Measurements from ENCODE around the gene NME7. TPM values are rescaled to one million over a fixed set of nuclear protein-coding genes. Genes with fewer than 3 reads are reported as not detected.
"Not testable (repeated sequence)": the region's sequence is repeated elsewhere in the genome, so short reads cannot be mapped to it uniquely, and the experiment has no call there.

Gene NME7
- total RNA-seq, 1 experiment from 2014 or later, result 9.0 TPM

GRCh38 chr1:169180174-169180573 is 187.4 kb downstream of the NME7 start:
- no peaks in the 10 kb centered on the region for H3K27me3 ChIP-seq (replicated peaks; ENCODE audit: control insufficient read depth, insufficient read depth, low read length)
- no peak overlapping the region for H3K4me3 ChIP-seq (ENCODE audit: low read depth, low read length)
- H3K4me3 Mint-ChIP-seq (ENCODE audit: unreplicated experiment), result no peak overlapping the region
- no peak for TF ChIP-seq CTCF (IDR thresholded peaks at IDR 0.05; ENCODE audit: insufficient read depth in 1 of 2, low read depth in 1 of 2, low read length in 1 of 2, severe bottlenecking in 1 of 2, unreplicated experiment in 1 of 2)
- ChIA-PET CTCF (no interaction called here), POLR2A (no interaction called here)
- intact Hi-C loops (cut with micrococcal nuclease; ENCODE audit: unreplicated experiment), result no loop called here
- BruUV-seq (replicated peaks), result no TSS peak
- H3K4me1 ChIP-seq, result no peaks in the 10 kb centered on the region
- no peak for DNase-seq
- no peaks in the 10 kb centered on the region for H3K9me3 Mint-ChIP-seq (ENCODE audit: unreplicated experiment)
- no peaks in the 10 kb centered on the region for H3K4me1 Mint-ChIP-seq (ENCODE audit: low read depth, unreplicated experiment)
- no peak overlapping the region for H3K27ac Mint-ChIP-seq (ENCODE audit: unreplicated experiment)
- peaks cover 3% of the 10 kb centered on the region; the same call in 1 of the 2 replicates for H3K9me3 ChIP-seq
- no peaks in the 10 kb centered on the region for H3K36me3 Mint-ChIP-seq (ENCODE audit: insufficient read depth, unreplicated experiment)
- H3K36me3 ChIP-seq (ENCODE audit: control insufficient read depth, insufficient read depth, low read length), result no peaks in the 10 kb centered on the region
- no peaks in the 10 kb centered on the region for H3K27me3 Mint-ChIP-seq (ENCODE audit: insufficient read depth, unreplicated experiment)

- CTCF ChIA-PET; H3K36me3 ChIP-seq (ENCODE audit: control insufficient read depth, insufficient read depth, low read length): not testable (repeated sequence)
Observed at GRCh38 chr1:169179431-169179830, 188.2 kb downstream of the NME7 start.

GRCh38 chr1:169175461-169175860 is 192.1 kb downstream of the NME7 start:
- DNase-seq, result no peak
- H3K4me3 ChIP-seq (ENCODE audit: low read depth, low read length), result no peak overlapping the region
- Mint-ChIP-seq H3K9me3 (ENCODE audit: unreplicated experiment) (no peaks in the 10 kb centered on the region), H3K27ac (ENCODE audit: unreplicated experiment) (no peak overlapping the region), H3K36me3 (ENCODE audit: insufficient read depth, unreplicated experiment) (no peaks in the 10 kb centered on the region), H3K4me1 (ENCODE audit: low read depth, unreplicated experiment) (no peaks in the 10 kb centered on the region), H3K27me3 (ENCODE audit: insufficient read depth, unreplicated experiment) (no peaks in the 10 kb centered on the region), H3K4me3 (ENCODE audit: unreplicated experiment) (no peak overlapping the region)
- no peaks in the 10 kb centered on the region for H3K4me1 ChIP-seq
- TF ChIP-seq CTCF (IDR thresholded peaks at IDR 0.05; ENCODE audit: insufficient read depth in 1 of 2, low read depth in 1 of 2, low read length in 1 of 2, severe bottlenecking in 1 of 2, unreplicated experiment in 1 of 2), result no peak
- no TSS peak for BruUV-seq (replicated peaks)
- no peaks in the 10 kb centered on the region for H3K36me3 ChIP-seq (ENCODE audit: control insufficient read depth, insufficient read depth, low read length)
- peaks cover 3% of the 10 kb centered on the region; the same call in 1 of the 2 replicates for H3K9me3 ChIP-seq
- H3K27me3 ChIP-seq (replicated peaks; ENCODE audit: control insufficient read depth, insufficient read depth, low read length), result no peaks in the 10 kb centered on the region
- intact Hi-C loops (cut with micrococcal nuclease; ENCODE audit: unreplicated experiment), result no loop called here
- POLR2A ChIA-PET, result no interaction called here
- CTCF ChIA-PET, result no interaction called here

More at GRCh38 chr1:169179431-169179830, 188.2 kb downstream of the NME7 start:
- BruUV-seq (replicated peaks); H3K4me3 ChIP-seq (ENCODE audit: low read depth, low read length); DNase-seq; H3K4me1 ChIP-seq; H3K27me3 ChIP-seq (replicated peaks; ENCODE audit: control insufficient read depth, insufficient read depth, low read length); H3K4me1 Mint-ChIP-seq (ENCODE audit: low read depth, unreplicated experiment); H3K9me3 Mint-ChIP-seq (ENCODE audit: unreplicated experiment); H3K36me3 Mint-ChIP-seq (ENCODE audit: insufficient read depth, unreplicated experiment); POLR2A ChIA-PET; H3K27me3 Mint-ChIP-seq (ENCODE audit: insufficient read depth, unreplicated experiment); H3K9me3 ChIP-seq; intact Hi-C loops (cut with micrococcal nuclease; ENCODE audit: unreplicated experiment); H3K27ac Mint-ChIP-seq (ENCODE audit: unreplicated experiment); H3K4me3 Mint-ChIP-seq (ENCODE audit: unreplicated experiment): not testable (repeated sequence)

GRCh38 chr1:169163059-169163458 is 204.5 kb downstream of the NME7 start:
- BruUV-seq (replicated peaks), result no TSS peak
- no peaks in the 10 kb centered on the region for H3K9me3 Mint-ChIP-seq (ENCODE audit: unreplicated experiment)
- Histone ChIP-seq H3K27me3 (replicated peaks; ENCODE audit: control insufficient read depth, insufficient read depth, low read length) (no peaks in the 10 kb centered on the region), H3K36me3 (ENCODE audit: control insufficient read depth, insufficient read depth, low read length) (no peaks in the 10 kb centered on the region), H3K4me3 (ENCODE audit: low read depth, low read length) (no peak overlapping the region), H3K4me1 (no peaks in the 10 kb centered on the region), H3K9me3 (no peaks in the 10 kb centered on the region)
- H3K27ac Mint-ChIP-seq (ENCODE audit: unreplicated experiment), result no peak overlapping the region
- no peaks in the 10 kb centered on the region for H3K4me1 Mint-ChIP-seq (ENCODE audit: low read depth, unreplicated experiment)
- POLR2A ChIA-PET, result no interaction called here
- H3K27me3 Mint-ChIP-seq (ENCODE audit: insufficient read depth, unreplicated experiment), result no peaks in the 10 kb centered on the region
- no peak overlapping the region for H3K4me3 Mint-ChIP-seq (ENCODE audit: unreplicated experiment)
- DNase-seq, result no peak
- no peak for TF ChIP-seq CTCF (IDR thresholded peaks at IDR 0.05; ENCODE audit: insufficient read depth in 1 of 2, low read depth in 1 of 2, low read length in 1 of 2, severe bottlenecking in 1 of 2, unreplicated experiment in 1 of 2)
- CTCF ChIA-PET, result no interaction called here
- intact Hi-C loops (cut with micrococcal nuclease; ENCODE audit: unreplicated experiment), result no loop called here
- H3K36me3 Mint-ChIP-seq (ENCODE audit: insufficient read depth, unreplicated experiment), result no peaks in the 10 kb centered on the region
